HG03520 (cell line): ENCODE results near the gene PDE4A.
"Not testable (repeated sequence)": the region's sequence is repeated elsewhere in the genome, so short reads cannot be mapped to it uniquely, and the experiment has no call there.

Experiments used
- ATAC-seq: cut with Tn5 transposase; IDR thresholded peaks from one replicate; pipeline ENCODE4 v1.9.1; 2021; ENCODE audit warnings: mild to moderate bottlenecking, moderate library complexity; ENCODE audit not compliant: unreplicated experiment

PDE4A gene

DNA sequence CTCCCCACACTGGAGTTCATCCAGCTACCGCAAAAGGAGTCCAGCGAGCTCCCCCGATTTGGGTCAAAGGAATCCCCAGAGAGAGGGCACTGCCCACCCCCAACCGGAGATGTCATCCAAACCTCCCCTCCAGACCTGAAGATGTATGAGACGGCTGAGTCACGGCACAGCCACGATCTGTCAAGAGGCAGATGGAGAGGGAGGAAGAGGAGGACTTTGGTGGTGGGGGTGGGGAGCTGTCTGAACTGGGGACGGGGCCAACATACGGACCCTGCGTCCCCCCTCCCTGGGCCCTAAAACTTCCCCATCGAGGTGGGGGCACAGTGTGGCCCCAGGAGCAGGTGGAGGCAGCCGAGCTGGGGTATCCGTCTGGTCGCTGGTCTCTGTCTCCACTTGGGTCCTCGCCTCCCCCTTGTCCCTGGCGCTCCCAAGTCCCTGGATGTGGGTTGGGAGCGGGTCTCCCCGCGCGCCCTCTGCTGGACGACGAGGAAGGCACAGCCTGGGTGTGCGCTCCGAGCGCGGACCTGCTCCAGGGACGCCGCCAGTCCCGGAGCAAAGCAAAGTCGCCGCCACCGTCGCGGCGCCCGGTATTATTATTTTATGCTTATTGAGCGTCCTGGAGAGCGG, 3.8 kb downstream of the PDE4A start:
- no peak for ATAC-seq

- no peak for ATAC-seq
Measured at GRCh38 chr19:10427169-10427568, 6.8 kb downstream of the PDE4A start.

- ATAC-seq = no peak
Measured at GRCh38 chr19:10428996-10429381, 8.7 kb downstream of the PDE4A start.

- no peak for ATAC-seq
Measured at GRCh38 chr19:10430505-10431253, 10.3 kb downstream of the PDE4A start.

DNA sequence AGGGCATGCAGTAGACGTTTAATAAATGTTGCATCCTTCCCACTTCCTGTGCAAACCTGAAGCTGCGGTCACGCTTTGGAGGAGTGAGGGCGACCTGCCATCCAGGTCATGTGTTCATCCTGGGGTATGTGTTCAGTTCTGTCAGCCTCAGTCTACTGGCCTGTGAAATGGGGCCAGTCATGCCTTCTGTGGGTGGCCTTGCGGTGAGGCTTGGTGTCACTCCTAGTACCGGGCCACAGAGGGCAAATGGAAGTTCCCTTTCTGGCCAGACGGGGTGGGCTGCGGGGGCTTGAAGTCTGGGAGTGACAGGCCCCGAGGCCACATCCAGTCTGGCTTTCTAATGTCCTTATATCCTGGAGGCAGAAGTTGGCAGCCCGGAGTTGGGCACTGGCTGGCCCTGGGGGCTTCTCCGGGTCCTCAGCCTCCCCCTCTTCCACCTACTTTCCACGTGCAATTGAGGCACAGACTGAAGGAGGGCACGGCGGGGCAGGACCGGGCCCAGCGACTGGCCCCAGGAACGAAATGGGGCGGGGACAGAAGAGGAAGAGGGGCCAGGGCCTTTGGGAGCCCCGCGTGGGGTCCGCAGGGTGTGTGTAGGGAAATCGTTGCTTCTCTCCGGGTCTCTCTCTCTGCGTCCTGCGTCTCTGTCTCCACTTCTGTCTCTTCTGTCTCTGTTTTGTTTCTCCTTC, 11.1 kb downstream of the PDE4A start:
- ATAC-seq = no peak

DNA sequence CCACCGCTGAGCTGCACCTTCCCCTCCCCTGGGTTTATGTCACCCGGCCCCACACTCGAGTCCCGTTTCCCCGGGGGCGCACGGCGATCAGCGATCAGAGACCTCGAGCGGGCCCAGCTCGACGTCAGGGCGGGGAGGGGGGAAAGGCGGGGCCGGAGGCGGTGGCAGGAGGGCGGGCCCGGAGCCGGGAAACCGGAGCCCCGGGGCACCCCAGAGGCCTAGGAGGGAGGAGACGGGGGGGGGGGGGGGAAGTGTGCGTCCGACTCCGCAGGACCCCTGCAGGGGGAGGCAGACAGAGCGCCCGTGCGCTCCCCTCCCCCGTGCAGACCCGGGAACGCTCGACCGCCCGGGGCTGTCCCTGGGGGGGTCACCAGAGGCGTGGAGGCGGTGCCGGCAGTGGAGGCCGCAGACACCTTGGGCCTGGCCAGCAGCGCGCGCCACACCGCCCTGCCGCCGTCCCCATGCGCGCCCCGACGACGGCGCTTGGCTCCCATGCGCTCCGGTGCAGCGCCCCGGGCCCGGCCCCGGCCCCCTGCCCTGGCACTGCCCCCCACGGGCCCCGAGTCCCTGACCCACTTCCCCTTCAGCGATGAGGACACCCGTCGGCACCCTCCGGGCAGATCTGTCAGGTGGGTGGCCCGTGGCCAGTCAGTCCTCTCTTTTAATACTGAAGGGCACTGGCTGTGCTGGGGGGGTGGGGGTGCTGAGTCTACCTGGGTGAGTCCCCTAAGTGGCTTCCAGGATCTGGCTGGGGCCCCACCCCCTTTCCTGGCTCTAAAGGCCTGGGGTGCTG, 11.8 kb downstream of the PDE4A start:
- no peak for ATAC-seq

- no peak for ATAC-seq
Measured at GRCh38 chr19:10432736-10433130, 12.4 kb downstream of the PDE4A start.

GRCh38 chr19:10433131-10433536, 12.8 kb downstream of the PDE4A start:
- no peak for ATAC-seq

DNA sequence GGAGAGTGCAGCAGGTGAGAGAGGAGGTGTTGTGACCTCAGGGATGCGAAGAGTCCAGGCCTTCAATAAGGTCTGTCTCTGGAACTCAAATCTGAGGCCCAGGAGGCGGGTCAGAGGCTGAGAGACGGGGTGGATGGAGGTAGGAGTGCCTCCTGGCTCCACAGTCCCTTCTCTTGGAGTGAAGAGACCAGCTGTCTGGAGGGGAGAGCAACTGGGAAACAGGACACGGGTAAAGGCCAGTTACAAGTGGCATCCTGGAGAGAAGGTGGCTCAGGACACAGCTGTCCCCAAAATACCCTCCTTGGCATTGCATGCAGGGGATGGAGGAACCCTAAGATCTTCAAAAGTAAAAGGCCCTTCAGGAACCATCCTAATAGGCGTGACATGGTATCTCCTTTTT, 19.2 kb downstream of the PDE4A start:
- no peak for ATAC-seq

DNA sequence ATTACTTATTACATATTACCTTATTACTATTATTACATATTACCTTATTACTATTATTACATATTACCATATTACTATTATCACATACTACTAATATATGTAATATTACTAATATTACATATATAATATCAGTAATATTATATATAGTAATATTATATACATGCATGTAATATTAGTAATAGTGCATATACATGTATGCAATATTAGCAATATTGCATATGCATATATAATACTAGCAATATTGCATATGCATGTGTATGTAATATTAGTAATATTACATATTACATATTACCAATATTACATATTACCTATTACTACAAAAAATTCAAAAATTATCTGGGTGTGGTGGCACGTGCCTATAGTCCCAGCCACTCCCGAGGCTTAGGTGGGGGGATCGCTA, 22.4 kb downstream of the PDE4A start:
- ATAC-seq = no peak

DNA sequence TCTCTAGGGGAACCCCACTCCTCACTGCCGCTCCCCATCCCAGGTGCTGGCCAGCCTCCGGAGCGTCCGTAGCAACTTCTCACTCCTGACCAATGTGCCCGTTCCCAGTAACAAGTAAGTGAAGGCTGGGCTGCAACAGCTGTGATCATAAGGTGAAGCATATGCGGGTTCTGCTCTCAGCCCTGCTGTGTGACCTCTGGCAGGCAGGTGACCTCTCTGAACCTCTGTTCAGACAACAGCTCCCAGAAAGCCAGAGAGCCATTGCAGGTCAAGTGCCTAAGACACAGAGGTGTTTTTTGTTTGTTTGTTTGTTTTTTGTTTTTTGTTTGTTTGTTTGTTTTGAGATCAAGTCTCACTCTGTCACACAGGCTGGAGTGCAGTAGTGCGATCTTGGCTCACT, 28.7 kb downstream of the PDE4A start:
- ATAC-seq = no peak

DNA sequence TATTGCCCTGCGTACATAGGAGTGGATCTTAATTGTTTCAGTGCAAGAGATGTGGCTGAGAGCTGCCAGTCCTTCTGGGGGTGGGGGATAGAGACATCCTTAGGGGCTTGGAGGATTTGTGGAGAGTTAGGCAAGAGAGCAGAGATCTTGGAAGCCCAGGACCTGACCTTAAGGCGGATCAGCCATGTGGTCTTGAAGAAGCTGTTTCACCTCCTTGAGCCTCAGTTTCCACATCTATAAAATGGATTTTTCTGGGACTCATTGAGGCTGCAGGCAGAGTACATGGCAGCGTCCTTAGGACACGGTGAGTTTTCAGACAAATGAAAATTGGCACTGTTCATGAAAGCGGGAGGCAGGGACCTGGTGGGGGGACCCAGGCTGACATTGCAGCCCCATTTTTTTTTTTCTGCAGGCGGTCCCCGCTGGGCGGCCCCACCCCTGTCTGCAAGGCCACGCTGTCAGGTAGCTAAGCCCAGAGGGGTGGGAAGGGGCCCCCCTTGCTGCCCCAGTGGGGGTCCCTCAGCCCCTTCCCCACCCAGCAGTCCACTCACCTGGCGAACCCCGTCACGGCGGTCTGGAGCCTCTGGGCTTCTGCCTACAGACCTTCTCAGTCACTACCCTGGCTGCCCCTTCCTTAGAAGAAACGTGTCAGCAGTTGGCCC, 30.0 kb downstream of the PDE4A start:
- ATAC-seq = no peak

GRCh38 chr19:10450853-10451609, 30.7 kb downstream of the PDE4A start:
- no peak for ATAC-seq

DNA sequence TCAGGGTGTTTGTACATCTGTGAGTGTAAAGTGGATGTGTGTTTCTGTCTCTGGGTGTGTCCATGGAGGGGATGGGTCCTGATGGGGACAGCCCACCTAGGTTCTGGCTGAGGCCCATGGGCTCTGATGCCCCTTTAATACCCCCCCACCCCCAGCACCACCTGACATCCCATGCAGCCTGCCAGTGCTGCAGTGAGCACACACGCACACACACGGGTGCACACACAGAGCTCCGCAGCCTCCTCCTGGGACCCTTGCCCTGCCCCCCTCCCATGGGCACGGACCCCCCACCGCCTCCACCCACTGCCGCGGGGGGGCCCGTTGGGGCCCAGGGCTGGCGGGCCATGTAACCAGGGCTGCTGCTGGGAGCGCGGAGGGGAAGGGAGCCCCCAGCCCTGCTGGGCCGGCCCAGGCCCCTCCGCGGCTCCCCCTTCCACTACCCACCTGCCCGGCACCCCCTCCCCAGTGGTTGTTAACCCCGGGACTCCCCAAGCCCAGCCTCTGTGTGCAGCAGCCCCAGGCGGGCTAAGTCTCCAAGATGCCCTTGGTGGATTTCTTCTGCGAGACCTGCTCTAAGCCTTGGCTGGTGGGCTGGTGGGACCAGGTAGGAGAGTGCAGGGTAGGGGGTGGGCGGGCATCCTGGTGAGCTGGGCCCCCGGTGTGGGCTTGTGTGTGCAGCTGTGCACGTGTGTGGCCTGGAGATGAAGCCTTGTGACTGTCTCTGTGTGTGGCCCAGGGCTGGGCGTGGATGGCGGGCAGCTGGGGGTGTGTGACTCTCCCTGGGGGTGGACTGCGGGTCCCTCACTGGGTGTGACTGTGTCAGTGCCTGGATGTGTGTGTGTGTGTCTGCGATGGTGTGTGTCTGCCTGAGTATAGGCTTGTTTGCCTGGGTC, 32.6 kb downstream of the PDE4A start:
- ATAC-seq = no peak

GRCh38 chr19:10453852-10454251, 33.5 kb downstream of the PDE4A start:
- no peak for ATAC-seq

DNA sequence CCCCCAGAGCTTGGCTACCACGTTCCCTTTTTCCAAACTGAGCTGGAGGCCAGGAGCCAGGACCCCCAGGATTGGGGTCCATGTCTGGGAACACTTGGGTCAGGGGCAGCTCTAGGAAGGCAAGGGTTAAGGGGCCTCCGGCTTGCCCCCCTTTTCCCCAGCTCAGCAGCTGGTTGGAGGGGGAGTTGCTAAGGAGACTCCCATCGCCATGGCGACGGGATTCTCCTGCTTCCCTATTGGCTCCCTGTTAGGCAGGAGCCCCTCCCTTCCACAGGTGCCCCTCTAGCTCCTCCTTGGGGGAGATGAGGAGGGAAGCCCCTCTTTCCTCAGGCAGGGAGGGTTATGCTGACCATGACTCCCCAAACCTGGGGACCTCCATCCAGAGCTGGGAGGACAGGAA, 33.9 kb downstream of the PDE4A start:
- no peak for ATAC-seq

DNA sequence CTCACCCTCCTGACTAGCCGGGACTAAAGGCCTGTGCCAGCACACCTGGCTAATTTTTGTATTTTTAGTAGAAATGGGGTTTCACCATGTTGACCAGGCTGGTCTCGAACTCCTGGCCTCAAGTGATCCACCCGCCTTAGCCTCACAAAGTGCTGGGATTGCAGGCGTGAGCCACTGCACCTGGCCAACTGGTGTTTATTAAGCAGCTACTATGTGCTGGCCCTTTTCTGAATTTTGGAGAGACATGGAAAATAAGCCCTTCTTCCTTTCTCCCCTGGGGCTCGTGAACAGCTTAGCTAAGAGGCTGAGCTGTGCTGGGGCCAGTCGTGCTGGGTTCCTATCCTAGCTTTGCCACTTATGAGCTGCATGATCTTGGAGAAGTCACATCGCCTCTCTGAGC, 38.4 kb downstream of the PDE4A start:
- not testable (repeated sequence) for ATAC-seq

DNA sequence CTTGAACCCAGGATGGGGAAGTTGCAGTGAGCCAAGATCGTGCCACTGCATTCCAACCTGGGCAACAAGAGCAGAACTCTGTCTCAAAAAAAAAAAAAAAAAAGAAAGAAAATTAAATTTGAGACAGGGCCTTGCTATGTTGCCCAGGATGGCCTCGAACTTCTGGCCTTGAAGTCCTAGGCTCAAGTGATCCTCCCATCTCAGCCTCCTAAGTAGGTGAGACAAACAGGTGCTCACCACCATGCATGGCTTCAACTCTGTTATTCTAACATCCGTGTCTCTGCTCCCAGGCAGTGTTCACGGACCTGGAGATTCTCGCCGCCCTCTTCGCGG, 40.3 kb downstream of the PDE4A start:
- no peak for ATAC-seq
